Measurements from ENCODE around the gene PITX1.

Gene PITX1

DNA sequence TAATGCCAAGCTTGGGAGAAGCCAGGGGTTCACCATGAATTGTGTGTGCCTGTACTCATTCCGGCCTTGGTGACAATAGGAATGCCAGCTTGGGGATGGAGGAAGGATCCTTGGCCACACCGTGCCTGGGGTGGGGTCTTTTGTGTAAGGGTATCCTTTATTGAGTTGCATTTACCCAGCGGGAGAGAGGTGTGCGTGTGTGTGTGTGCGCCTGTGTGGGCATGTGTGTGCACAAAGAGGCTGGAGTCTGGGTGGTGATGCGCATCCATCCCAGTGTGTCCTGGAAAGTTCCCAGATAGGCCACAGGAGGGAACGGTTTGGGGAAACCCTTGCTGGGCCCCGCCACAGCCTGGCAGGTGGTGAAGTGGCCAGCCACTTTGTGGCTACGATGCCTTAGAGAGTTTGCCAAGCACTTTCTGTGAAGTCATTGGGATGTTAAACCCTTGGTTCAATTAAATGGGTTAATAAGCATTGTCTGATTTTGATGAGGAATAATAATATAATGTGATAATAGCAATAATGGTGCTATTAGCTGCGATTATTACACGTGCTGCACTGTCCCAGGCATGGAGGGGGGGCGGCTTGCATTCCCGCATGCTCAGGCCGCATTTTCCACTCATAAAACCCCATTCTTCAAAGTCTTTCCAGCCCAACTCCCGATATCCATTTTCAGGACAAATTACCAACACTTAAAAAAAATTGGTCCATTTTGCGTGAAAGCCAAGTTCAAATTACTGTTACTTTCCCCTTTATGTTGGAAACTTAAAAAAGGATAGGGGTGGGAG lies 13.7 kb downstream of the PITX1 start:
- Histone ChIP-seq H3K79me1 (ENCODE audit: low read length) (no peaks in the 10 kb centered on the region), H2BK120ac (ENCODE audit: insufficient read depth, low read length, poor library complexity) (no peak overlapping the region), H3K27ac (ENCODE audit: low read depth, low read length) (no peak overlapping the region), H3K79me2 (ENCODE audit: control insufficient read depth, insufficient read depth, low read length, poor library complexity) (no peaks in the 10 kb centered on the region), H3K4ac (ENCODE audit: low read depth, low read length) (no peak overlapping the region), H2AK5ac (ENCODE audit: low read length) (no peak overlapping the region), H3K4me3 (ENCODE audit: low read depth, low read length) (no peak overlapping the region), H2BK12ac (ENCODE audit: low read length) (no peak overlapping the region), H3K23ac (ENCODE audit: low read length) (no peak overlapping the region), H4K91ac (ENCODE audit: low read depth, low read length) (no peak overlapping the region), H3K36me3 (ENCODE audit: control insufficient read depth in 1 of 2, insufficient read depth in 2 of 2, low read length in 2 of 2) (no peaks in the 10 kb centered on the region), H3K4me2 (ENCODE audit: low read length) (no peak overlapping the region), H2AFZ (ENCODE audit: insufficient read depth, low read length, poor library complexity) (no peak overlapping the region), H3K18ac (ENCODE audit: low read length) (no peak overlapping the region), H4K12ac (ENCODE audit: low read depth, low read length) (no peak overlapping the region), H3K9ac (ENCODE audit: low read length) (no peak overlapping the region), H4K8ac (ENCODE audit: low read depth, low read length) (no peak overlapping the region), H3K4me1 (ENCODE audit: control insufficient read depth in 1 of 2, insufficient read depth in 2 of 2, low read length in 2 of 2) (no peaks in the 10 kb centered on the region), H3K27me3 (ENCODE audit: insufficient read depth, low read length) (no peaks in the 10 kb centered on the region), H2BK5ac (ENCODE audit: low read depth, low read length, poor library complexity) (no peak overlapping the region), H3K9me3 (ENCODE audit: insufficient read depth, low read depth, low read length) (no peaks in the 10 kb centered on the region), H3K14ac (ENCODE audit: low read length) (no peak overlapping the region)
- no CpG with 5 or more reads among the region's 16 CpGs for WGBS (ENCODE audit: extremely low coverage, insufficient coverage, insufficient read length)
- no peak for DNase-seq

DNA sequence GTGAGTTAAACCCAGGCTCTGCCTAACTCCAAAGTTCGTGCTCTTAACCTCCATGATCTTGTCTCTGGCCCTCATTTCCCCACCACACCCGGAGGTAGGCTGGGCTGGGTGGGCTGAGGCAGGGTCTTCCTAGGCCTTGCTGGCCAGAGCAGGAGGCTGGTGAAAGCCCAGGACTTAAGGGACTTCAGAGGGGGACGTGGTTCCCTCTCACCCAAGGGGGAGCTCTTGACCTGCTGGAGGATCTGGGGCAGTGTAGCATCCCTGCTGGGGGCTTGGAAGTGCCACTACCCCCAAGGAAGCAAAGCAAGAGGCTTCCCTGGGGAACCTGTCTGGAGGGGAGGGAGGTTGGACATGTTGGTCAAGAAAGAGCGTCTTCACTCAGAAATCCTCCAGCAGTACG lies 14.7 kb downstream of the PITX1 start:
- H3K23ac ChIP-seq (ENCODE audit: low read length), result no peak overlapping the region
- no peak overlapping the region for H4K91ac ChIP-seq (ENCODE audit: low read depth, low read length)
- no peak overlapping the region for H3K4me3 ChIP-seq (ENCODE audit: low read depth, low read length)
- H2BK12ac ChIP-seq (ENCODE audit: low read length), result no peak overlapping the region
- H3K79me1 ChIP-seq (ENCODE audit: low read length), result no peaks in the 10 kb centered on the region
- H4K8ac ChIP-seq (ENCODE audit: low read depth, low read length), result no peak overlapping the region
- no peaks in the 10 kb centered on the region for H3K4me1 ChIP-seq (ENCODE audit: control insufficient read depth in 1 of 2, insufficient read depth in 2 of 2, low read length in 2 of 2)
- H2AK5ac ChIP-seq (ENCODE audit: low read length), result no peak overlapping the region
- H3K79me2 ChIP-seq (ENCODE audit: control insufficient read depth, insufficient read depth, low read length, poor library complexity), result no peaks in the 10 kb centered on the region
- H2BK5ac ChIP-seq (ENCODE audit: low read depth, low read length, poor library complexity), result no peak overlapping the region
- no peak overlapping the region for H3K4ac ChIP-seq (ENCODE audit: low read depth, low read length)
- no peak overlapping the region for H3K14ac ChIP-seq (ENCODE audit: low read length)
- no peak overlapping the region for H2BK120ac ChIP-seq (ENCODE audit: insufficient read depth, low read length, poor library complexity)
- H3K9me3 ChIP-seq (ENCODE audit: insufficient read depth, low read depth, low read length), result no peaks in the 10 kb centered on the region
- H3K9ac ChIP-seq (ENCODE audit: low read length), result no peak overlapping the region
- no peak overlapping the region for H3K27ac ChIP-seq (ENCODE audit: low read depth, low read length)
- no peak for DNase-seq
- H4K12ac ChIP-seq (ENCODE audit: low read depth, low read length), result no peak overlapping the region
- no peak overlapping the region for H2AFZ ChIP-seq (ENCODE audit: insufficient read depth, low read length, poor library complexity)
- WGBS (ENCODE audit: extremely low coverage, insufficient coverage, insufficient read length), result no CpG with 5 or more reads among the region's 5 CpGs
- no peak overlapping the region for H3K18ac ChIP-seq (ENCODE audit: low read length)
- H3K36me3 ChIP-seq (ENCODE audit: control insufficient read depth in 1 of 2, insufficient read depth in 2 of 2, low read length in 2 of 2), result no peaks in the 10 kb centered on the region
- H3K4me2 ChIP-seq (ENCODE audit: low read length), result no peak overlapping the region
- no peaks in the 10 kb centered on the region for H3K27me3 ChIP-seq (ENCODE audit: insufficient read depth, low read length)

- no peak overlapping the region for H3K14ac ChIP-seq (ENCODE audit: low read length)
- no peak overlapping the region for H3K4me3 ChIP-seq (ENCODE audit: low read depth, low read length)
- no CpG with 5 or more reads among the region's 4 CpGs for WGBS (ENCODE audit: extremely low coverage, insufficient coverage, insufficient read length)
- no peak for DNase-seq
- H3K4me1 ChIP-seq (ENCODE audit: control insufficient read depth in 1 of 2, insufficient read depth in 2 of 2, low read length in 2 of 2), result no peaks in the 10 kb centered on the region
- H3K27ac ChIP-seq (ENCODE audit: low read depth, low read length), result no peak overlapping the region
- no peaks in the 10 kb centered on the region for H3K27me3 ChIP-seq (ENCODE audit: insufficient read depth, low read length)
- no peaks in the 10 kb centered on the region for H3K79me1 ChIP-seq (ENCODE audit: low read length)
- no peak overlapping the region for H2BK12ac ChIP-seq (ENCODE audit: low read length)
- no peak overlapping the region for H2AK5ac ChIP-seq (ENCODE audit: low read length)
- no peak overlapping the region for H4K91ac ChIP-seq (ENCODE audit: low read depth, low read length)
- no peaks in the 10 kb centered on the region for H3K36me3 ChIP-seq (ENCODE audit: control insufficient read depth in 1 of 2, insufficient read depth in 2 of 2, low read length in 2 of 2)
- no peaks in the 10 kb centered on the region for H3K79me2 ChIP-seq (ENCODE audit: control insufficient read depth, insufficient read depth, low read length, poor library complexity)
- no peak overlapping the region for H3K4ac ChIP-seq (ENCODE audit: low read depth, low read length)
- no peak overlapping the region for H2BK120ac ChIP-seq (ENCODE audit: insufficient read depth, low read length, poor library complexity)
- no peak overlapping the region for H3K23ac ChIP-seq (ENCODE audit: low read length)
- H3K18ac ChIP-seq (ENCODE audit: low read length), result no peak overlapping the region
- no peaks in the 10 kb centered on the region for H3K9me3 ChIP-seq (ENCODE audit: insufficient read depth, low read depth, low read length)
- H2BK5ac ChIP-seq (ENCODE audit: low read depth, low read length, poor library complexity), result no peak overlapping the region
- H3K4me2 ChIP-seq (ENCODE audit: low read length), result no peak overlapping the region
- no peak overlapping the region for H4K12ac ChIP-seq (ENCODE audit: low read depth, low read length)
- H3K9ac ChIP-seq (ENCODE audit: low read length), result no peak overlapping the region
- H2AFZ ChIP-seq (ENCODE audit: insufficient read depth, low read length, poor library complexity), result no peak overlapping the region
- H4K8ac ChIP-seq (ENCODE audit: low read depth, low read length), result no peak overlapping the region
Measured at GRCh38 chr5:135018457-135018856, 15.6 kb downstream of the PITX1 start.

- H4K8ac ChIP-seq (ENCODE audit: low read depth, low read length), result no peak overlapping the region
- H3K79me1 ChIP-seq (ENCODE audit: low read length), result no peaks in the 10 kb centered on the region
- H4K12ac ChIP-seq (ENCODE audit: low read depth, low read length), result no peak overlapping the region
- H3K4ac ChIP-seq (ENCODE audit: low read depth, low read length), result no peak overlapping the region
- H3K4me1 ChIP-seq (ENCODE audit: control insufficient read depth in 1 of 2, insufficient read depth in 2 of 2, low read length in 2 of 2), result no peaks in the 10 kb centered on the region
- no CpG with 5 or more reads among the region's 11 CpGs for whole genome bisulfite sequencing (ENCODE audit: extremely low coverage, insufficient coverage, insufficient read length)
- H3K23ac ChIP-seq (ENCODE audit: low read length), result no peak overlapping the region
- no peak overlapping the region for H2BK12ac ChIP-seq (ENCODE audit: low read length)
- no peak overlapping the region for H2AFZ ChIP-seq (ENCODE audit: insufficient read depth, low read length, poor library complexity)
- DNase-seq, result no peak
- no peak overlapping the region for H4K91ac ChIP-seq (ENCODE audit: low read depth, low read length)
- no peaks in the 10 kb centered on the region for H3K79me2 ChIP-seq (ENCODE audit: control insufficient read depth, insufficient read depth, low read length, poor library complexity)
- H2BK5ac ChIP-seq (ENCODE audit: low read depth, low read length, poor library complexity), result no peak overlapping the region
- H3K4me2 ChIP-seq (ENCODE audit: low read length), result no peak overlapping the region
- no peaks in the 10 kb centered on the region for H3K9me3 ChIP-seq (ENCODE audit: insufficient read depth, low read depth, low read length)
- H2BK120ac ChIP-seq (ENCODE audit: insufficient read depth, low read length, poor library complexity), result no peak overlapping the region
- H3K18ac ChIP-seq (ENCODE audit: low read length), result no peak overlapping the region
- no peak overlapping the region for H3K9ac ChIP-seq (ENCODE audit: low read length)
- no peaks in the 10 kb centered on the region for H3K36me3 ChIP-seq (ENCODE audit: control insufficient read depth in 1 of 2, insufficient read depth in 2 of 2, low read length in 2 of 2)
- H3K4me3 ChIP-seq (ENCODE audit: low read depth, low read length), result no peak overlapping the region
- H3K14ac ChIP-seq (ENCODE audit: low read length), result no peak overlapping the region
- H2AK5ac ChIP-seq (ENCODE audit: low read length), result no peak overlapping the region
- no peak overlapping the region for H3K27ac ChIP-seq (ENCODE audit: low read depth, low read length)
- no peaks in the 10 kb centered on the region for H3K27me3 ChIP-seq (ENCODE audit: insufficient read depth, low read length)
Measured at GRCh38 chr5:135016861-135017290, 17.2 kb downstream of the PITX1 start.

Data from trophoblast cell (in vitro differentiated cells and primary cell).